Right lobe of liver (tissue), 6 donors: ENCODE data around the gene PACRG. TPM values are rescaled to one million over a fixed set of nuclear protein-coding genes. Genes with fewer than 3 reads are reported as not detected.

Experiments
- ATAC-seq, 4 donors: fragments of 200-7000 bp; cut with Tn5 transposase; one replicate each; pipeline ENCODE4 v1.9.1; 2020; ENCODE audit warnings: mild to moderate bottlenecking in 4 of 4, moderate library complexity in 4 of 4
- DNase-seq, 3 donors: peaks; one replicate each; pipeline ENCODE4 v3.0.0-alpha.2; 2020
- H3K27ac ChIP-seq, 3 donors: fragments of 200-600 bp; one replicate each; pipeline ENCODE4 v1.8.0; 2022
- H3K27me3 ChIP-seq, 2 donors: fragments of 200-600 bp; one replicate each; pipeline ENCODE4 v1.8.0; 2022
- H3K36me3 ChIP-seq, 4 donors: fragments of 200-600 bp; sonication (generic) in 1 of 4; one replicate each; pipeline versions ENCODE4 v1.5.1 to v1.8.0; 2017 to 2022; ENCODE audit warnings: control low read depth in 1 of 4
- H3K4me1 ChIP-seq, 4 donors: fragments of 200-600 bp; sonication (generic) in 1 of 4; one replicate each; pipeline versions ENCODE4 v1.5.1 to v1.8.0; 2017 to 2022; ENCODE audit warnings: control low read depth in 1 of 4
- H3K4me3 ChIP-seq, 3 donors: fragments of 200-600 bp; one replicate each; pipeline ENCODE4 v1.8.0; 2022
- H3K9me3 ChIP-seq, 4 donors: fragments of 200-600 bp; sonication (generic) in 1 of 4; one replicate each; pipeline versions ENCODE4 v1.5.1 to v1.8.0; 2017 to 2022; ENCODE audit warnings: control low read depth in 1 of 4
- POLR2A ChIP-seq: fragments of 450-650 bp; IDR thresholded peaks from one replicate; pipeline ENCODE4 v1.6.1; 2017; ENCODE audit warnings: antibody characterized with exemption, mild to moderate bottlenecking
- WGBS: methylation state at CpG from one replicate; pipeline ENCODE4 v1.1.6; 2018; ENCODE audit warnings: low coverage, low lambda C conversion rate; ENCODE audit not compliant: insufficient coverage; ENCODE audit errors: missing lambda C conversion rate; 5-methylcytosine and 5-hydroxymethylcytosine counted together
- intact Hi-C, 2 donors: fragments of 100-400 bp; cut with DNase I; formaldehyde crosslinking; loops; one replicate each; pipeline versions ENCODE4 v1.11.2 to v1.14.1; 2022
- total RNA-seq, 6 experiments: library from RNA; depleted of rRNA in 2 of 6; stranded (reverse); fragments of >200 nt in 2 of 6; fragmentation: NEBNext Ultra II Directional in 3 of 6; extraction: Animal tissue kit (Norgen Biotek cat#: 25700) in 3 of 6; gene quantifications; one replicate each; pipeline versions ENCODE4 v1.1.0 to v1.2.4, GENCODE V29; 2016 to 2023
- TF ChIP-seq, protein P1 (sequence below), 4 donors: fragments of 200-600 bp in 3 of 4; fragments of 450-650 bp in 1 of 4; IDR thresholded peaks; one replicate each; pipeline versions ENCODE4 v1.5.1 to v1.8.0; 2016 to 2022; ENCODE audit warnings: antibody characterized with exemption in 4 of 4, mild to moderate bottlenecking in 2 of 4
- donor health status: DM: no; HTN: yes; CAD: no.
- donor health status: DM: no; HTN: no; CAD: no.
- donor health status: DM: no; HTN: no; CAD: no.
- donor health status: DM: no; HTN: yes; CAD: no.
- donor health status: DM: no; HTN: yes; CAD: no.

The PACRG gene
- total RNA-seq, 6 experiments from 2014 or later, result 0.25 to 5.3 (median 2.7) TPM

DNA sequence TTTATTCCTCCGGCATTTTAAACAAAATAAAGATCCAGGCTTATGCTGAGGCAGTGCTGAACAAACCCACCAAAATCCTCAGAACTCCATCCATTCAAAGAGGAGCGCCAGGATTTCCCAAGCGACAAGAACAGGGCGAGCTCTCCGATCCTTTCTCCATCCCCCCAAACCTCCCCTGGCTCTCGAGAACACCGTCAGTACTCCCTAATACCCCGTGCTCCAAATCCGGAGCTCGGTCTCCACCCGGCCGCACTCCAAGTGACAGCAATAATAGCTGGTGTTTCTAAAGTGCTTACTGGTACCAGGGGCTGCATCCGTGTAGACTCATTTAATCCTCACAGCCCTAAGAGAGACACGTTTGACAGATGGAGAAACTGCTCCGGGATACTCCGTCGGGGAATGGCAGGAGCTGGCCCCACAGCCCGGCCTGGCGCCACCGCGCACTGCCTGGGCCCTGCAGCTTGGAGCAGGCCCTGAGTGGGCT, 409.7 kb downstream of the PACRG start:
- TF ChIP-seq POLR2A, result no peak
- TF ChIP-seq, protein P1, sequence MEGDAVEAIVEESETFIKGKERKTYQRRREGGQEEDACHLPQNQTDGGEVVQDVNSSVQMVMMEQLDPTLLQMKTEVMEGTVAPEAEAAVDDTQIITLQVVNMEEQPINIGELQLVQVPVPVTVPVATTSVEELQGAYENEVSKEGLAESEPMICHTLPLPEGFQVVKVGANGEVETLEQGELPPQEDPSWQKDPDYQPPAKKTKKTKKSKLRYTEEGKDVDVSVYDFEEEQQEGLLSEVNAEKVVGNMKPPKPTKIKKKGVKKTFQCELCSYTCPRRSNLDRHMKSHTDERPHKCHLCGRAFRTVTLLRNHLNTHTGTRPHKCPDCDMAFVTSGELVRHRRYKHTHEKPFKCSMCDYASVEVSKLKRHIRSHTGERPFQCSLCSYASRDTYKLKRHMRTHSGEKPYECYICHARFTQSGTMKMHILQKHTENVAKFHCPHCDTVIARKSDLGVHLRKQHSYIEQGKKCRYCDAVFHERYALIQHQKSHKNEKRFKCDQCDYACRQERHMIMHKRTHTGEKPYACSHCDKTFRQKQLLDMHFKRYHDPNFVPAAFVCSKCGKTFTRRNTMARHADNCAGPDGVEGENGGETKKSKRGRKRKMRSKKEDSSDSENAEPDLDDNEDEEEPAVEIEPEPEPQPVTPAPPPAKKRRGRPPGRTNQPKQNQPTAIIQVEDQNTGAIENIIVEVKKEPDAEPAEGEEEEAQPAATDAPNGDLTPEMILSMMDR (IDR thresholded peaks at IDR 0.05), result no peak
- Histone ChIP-seq H3K27ac (no peak overlapping the region), H3K27me3 (no peaks in the 10 kb centered on the region), H3K36me3 (no peaks in the 10 kb centered on the region), H3K9me3 (no peaks in the 10 kb centered on the region), H3K4me3 (no peak overlapping the region), H3K4me1 (no peaks in the 10 kb centered on the region)
- DNase-seq (no peak), ATAC-seq (no peak)
- intact Hi-C loops, result no loop called here
- 90% methylated on average over 17 of the region's 21 CpGs for whole genome bisulfite sequencing

DNA sequence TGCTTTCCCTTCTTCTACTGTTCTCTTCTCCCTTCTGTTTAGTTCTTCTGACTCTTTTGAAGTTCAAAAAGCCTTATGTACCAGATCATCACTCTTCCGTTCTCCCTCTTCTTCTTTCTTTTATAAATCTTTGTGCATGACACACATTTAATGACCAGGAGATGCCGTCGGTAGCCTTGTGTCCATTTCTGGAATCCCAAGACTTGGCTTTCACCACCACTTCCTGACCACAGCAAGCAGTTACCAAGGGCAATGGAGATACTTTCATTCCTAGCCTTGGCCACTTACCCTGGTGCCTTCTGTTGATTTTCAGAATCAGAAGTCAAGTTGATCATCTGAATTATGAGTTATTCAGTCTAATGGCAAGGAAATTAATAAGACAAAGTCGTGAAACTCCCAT, 418.3 kb downstream of the PACRG start:
- no peaks in the 10 kb centered on the region for H3K9me3 ChIP-seq
- TF ChIP-seq POLR2A, result no peak
- TF ChIP-seq, protein P1 (IDR thresholded peaks at IDR 0.05), result no peak
- H3K4me1 ChIP-seq, result no peaks in the 10 kb centered on the region
- intact Hi-C loops, result no loop called here
- no peak overlapping the region for H3K27ac ChIP-seq
- ATAC-seq (no peak), DNase-seq (no peak)
- H3K27me3 ChIP-seq, result no peaks in the 10 kb centered on the region
- 79% methylated on average over 4 of the region's 4 CpGs for WGBS
- no peak overlapping the region for H3K4me3 ChIP-seq
- no peaks in the 10 kb centered on the region for H3K36me3 ChIP-seq

DNA sequence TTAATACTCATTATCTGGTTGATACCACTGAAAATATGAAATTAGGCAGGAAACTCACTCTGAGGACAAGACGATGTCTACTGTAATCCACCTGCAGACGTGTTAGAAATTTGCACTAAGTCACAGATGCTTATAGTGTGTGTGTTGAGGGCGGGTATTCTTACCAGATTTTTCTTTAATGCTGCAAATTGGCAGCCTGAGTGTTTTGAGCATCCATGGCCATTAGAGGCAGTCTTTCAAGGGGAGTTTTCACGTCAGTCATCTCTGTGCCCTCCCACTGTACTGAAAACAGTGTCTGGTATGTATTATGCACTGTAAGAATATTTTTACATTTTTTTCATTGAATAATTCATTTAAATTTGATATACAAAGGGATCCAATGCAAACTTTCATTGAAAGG, 420.2 kb downstream of the PACRG start:
- TF ChIP-seq, protein P1 (IDR thresholded peaks at IDR 0.05), result no peak
- TF ChIP-seq POLR2A, result no peak
- no peak for ATAC-seq
- H3K9me3 ChIP-seq, result no peaks in the 10 kb centered on the region
- 71% methylated on average over 4 of the region's 4 CpGs for WGBS
- H3K36me3 ChIP-seq, result no peaks in the 10 kb centered on the region
- no peak for DNase-seq
- H3K27me3 ChIP-seq, result no peaks in the 10 kb centered on the region
- no peak overlapping the region for H3K27ac ChIP-seq
- H3K4me1 ChIP-seq, result no peaks in the 10 kb centered on the region
- intact Hi-C loops, result no loop called here
- H3K4me3 ChIP-seq, result no peak overlapping the region

GRCh38 chr6:163148451-163149278, 420.9 kb downstream of the PACRG start:
- no peak overlapping the region for H3K4me3 ChIP-seq
- intact Hi-C loops, result no loop called here
- no peak overlapping the region for H3K27ac ChIP-seq
- no peak for TF ChIP-seq POLR2A
- TF ChIP-seq, protein P1 (IDR thresholded peaks at IDR 0.05), result no peak
- H3K9me3 ChIP-seq, result no peaks in the 10 kb centered on the region
- ATAC-seq, result peak in 2 of 4 donors; percentile 29 to 55
- no peak for DNase-seq
- no peaks in the 10 kb centered on the region for H3K36me3 ChIP-seq
- WGBS, result 82% methylated on average over 11 of the region's 24 CpGs
- H3K27me3 ChIP-seq, result no peaks in the 10 kb centered on the region
- no peaks in the 10 kb centered on the region for H3K4me1 ChIP-seq
